ENCODE results near the gene SHISA9. TPM values are rescaled to one million over a fixed set of nuclear protein-coding genes. Genes with fewer than 3 reads are reported as not detected.

Gene SHISA9
- total and polyA plus RNA-seq, 4 donors: under 0.01 to 0.46 (median 0.07) TPM

DNA sequence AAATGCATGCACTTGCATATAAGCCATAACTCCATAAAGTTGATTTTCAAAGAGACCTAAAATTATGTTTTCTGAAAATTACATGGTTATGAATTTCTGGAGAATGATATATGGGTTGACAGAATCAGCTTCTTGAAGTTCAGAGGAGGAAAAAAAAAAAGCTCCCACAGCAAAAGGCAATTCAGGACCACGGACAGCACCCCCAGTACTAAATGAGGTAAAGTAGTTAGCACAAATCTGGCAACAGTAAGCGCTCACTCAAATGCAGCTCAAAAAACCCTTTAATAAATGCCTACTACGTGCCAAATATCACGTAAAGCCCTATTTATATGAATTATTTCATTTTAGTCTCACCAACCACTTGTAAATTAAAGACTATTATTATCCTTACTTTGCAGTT, 135.2 kb downstream of the SHISA9 start:
- WGBS, 2 donors: 11 to 13% methylated on average over 4 of the region's 4 CpGs
- no peak overlapping the region for H3K4me3 ChIP-seq
- H3K9ac ChIP-seq (ENCODE audit: insufficient read depth in 1 of 2, low read length in 2 of 2): no peak overlapping the region
- H3K4me1 ChIP-seq (ENCODE audit: control insufficient read depth in 5 of 5, insufficient read depth in 5 of 5, low read length in 5 of 5): no peaks in the 10 kb centered on the region
- peaks cover 0 to 2% (median 0%) of the 10 kb centered on the region in 4 donors for H3K9me3 ChIP-seq (ENCODE audit: control insufficient read depth in 4 of 4, insufficient read depth in 3 of 4, low read length in 3 of 4)
- no peaks in the 10 kb centered on the region for H3K36me3 ChIP-seq (ENCODE audit: control insufficient read depth in 4 of 4, insufficient read depth in 4 of 4, low read length in 4 of 4)
- H3K27ac ChIP-seq (ENCODE audit: low read depth in 1 of 2, low read length in 1 of 2): no peak overlapping the region
- DNase-seq: peak; percentile 39 to 75 (median 53)
- TF ChIP-seq, protein P1, sequence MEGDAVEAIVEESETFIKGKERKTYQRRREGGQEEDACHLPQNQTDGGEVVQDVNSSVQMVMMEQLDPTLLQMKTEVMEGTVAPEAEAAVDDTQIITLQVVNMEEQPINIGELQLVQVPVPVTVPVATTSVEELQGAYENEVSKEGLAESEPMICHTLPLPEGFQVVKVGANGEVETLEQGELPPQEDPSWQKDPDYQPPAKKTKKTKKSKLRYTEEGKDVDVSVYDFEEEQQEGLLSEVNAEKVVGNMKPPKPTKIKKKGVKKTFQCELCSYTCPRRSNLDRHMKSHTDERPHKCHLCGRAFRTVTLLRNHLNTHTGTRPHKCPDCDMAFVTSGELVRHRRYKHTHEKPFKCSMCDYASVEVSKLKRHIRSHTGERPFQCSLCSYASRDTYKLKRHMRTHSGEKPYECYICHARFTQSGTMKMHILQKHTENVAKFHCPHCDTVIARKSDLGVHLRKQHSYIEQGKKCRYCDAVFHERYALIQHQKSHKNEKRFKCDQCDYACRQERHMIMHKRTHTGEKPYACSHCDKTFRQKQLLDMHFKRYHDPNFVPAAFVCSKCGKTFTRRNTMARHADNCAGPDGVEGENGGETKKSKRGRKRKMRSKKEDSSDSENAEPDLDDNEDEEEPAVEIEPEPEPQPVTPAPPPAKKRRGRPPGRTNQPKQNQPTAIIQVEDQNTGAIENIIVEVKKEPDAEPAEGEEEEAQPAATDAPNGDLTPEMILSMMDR (IDR thresholded peaks at IDR 0.05; ENCODE audit: control extremely low read depth, extremely low read depth): no peak
- no peak for ATAC-seq (ENCODE audit: insufficient read depth, low FRiP score)
- no peaks in the 10 kb centered on the region for H3K27me3 ChIP-seq (ENCODE audit: control insufficient read depth in 3 of 3, insufficient read depth in 3 of 3, low read length in 2 of 3)

DNA sequence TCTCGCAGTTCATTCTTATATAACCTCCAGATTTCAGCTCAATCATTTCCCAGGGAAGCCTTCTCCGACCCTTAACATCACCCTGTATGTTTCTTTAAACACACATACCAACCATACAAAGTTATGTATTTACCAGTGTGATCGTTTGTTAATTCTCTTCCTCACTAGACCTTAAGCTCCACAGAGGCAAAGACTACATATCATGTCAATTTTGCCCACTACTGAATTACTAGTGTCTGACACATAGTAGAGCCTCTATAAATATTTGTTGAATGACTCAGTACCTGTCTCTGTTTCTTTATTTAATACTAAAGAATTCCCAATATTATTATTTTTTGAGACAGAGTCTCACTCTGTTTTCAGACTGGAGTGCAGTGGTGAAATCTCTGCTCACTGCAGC, 137.2 kb downstream of the SHISA9 start:
- H3K9me3 ChIP-seq (ENCODE audit: control insufficient read depth in 4 of 4, insufficient read depth in 3 of 4, low read length in 3 of 4): peaks cover 0 to 4% (median 2%) of the 10 kb centered on the region in 4 donors
- H3K9ac ChIP-seq (ENCODE audit: insufficient read depth in 1 of 2, low read length in 2 of 2): no peak overlapping the region
- ATAC-seq (ENCODE audit: insufficient read depth, low FRiP score) (no peak), DNase-seq (no peak)
- H3K4me1 ChIP-seq (ENCODE audit: control insufficient read depth in 5 of 5, insufficient read depth in 5 of 5, low read length in 5 of 5): no peaks in the 10 kb centered on the region
- H3K36me3 ChIP-seq (ENCODE audit: control insufficient read depth in 4 of 4, insufficient read depth in 4 of 4, low read length in 4 of 4): no peaks in the 10 kb centered on the region
- 57 to 71% methylated on average over 3 of the region's 3 CpGs for WGBS, 2 donors
- H3K27me3 ChIP-seq (ENCODE audit: control insufficient read depth in 3 of 3, insufficient read depth in 3 of 3, low read length in 2 of 3): no peaks in the 10 kb centered on the region
- no peak overlapping the region for H3K4me3 ChIP-seq
- TF ChIP-seq, protein P1 (IDR thresholded peaks at IDR 0.05; ENCODE audit: control extremely low read depth, extremely low read depth): no peak
- no peak overlapping the region for H3K27ac ChIP-seq (ENCODE audit: low read depth in 1 of 2, low read length in 1 of 2)

DNA sequence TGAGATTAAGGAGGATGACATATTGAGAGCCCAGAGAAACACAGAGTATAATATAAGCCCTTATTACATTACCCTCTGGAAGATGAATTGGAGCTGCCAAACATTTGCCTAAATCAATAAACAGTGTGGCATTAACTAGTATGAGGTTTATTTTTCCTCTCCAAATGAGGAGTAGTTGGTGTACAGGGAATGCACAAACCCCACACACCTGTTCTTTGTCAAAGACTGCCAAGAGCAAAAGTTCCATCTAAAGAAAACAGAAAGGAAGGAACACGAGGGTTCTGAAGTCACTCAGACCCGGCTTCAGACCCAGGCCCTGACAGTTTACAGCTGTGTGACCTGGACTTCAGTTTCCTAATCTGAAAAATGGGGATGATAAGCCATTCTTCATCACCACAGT, 138.1 kb downstream of the SHISA9 start:
- TF ChIP-seq, protein P1 (IDR thresholded peaks at IDR 0.05; ENCODE audit: control extremely low read depth, extremely low read depth): no peak
- Histone ChIP-seq H3K9me3 (ENCODE audit: control insufficient read depth in 4 of 4, insufficient read depth in 3 of 4, low read length in 3 of 4) (peaks cover 0 to 4% (median 2%) of the 10 kb centered on the region in 4 donors), H3K4me1 (ENCODE audit: control insufficient read depth in 5 of 5, insufficient read depth in 5 of 5, low read length in 5 of 5) (no peaks in the 10 kb centered on the region), H3K36me3 (ENCODE audit: control insufficient read depth in 4 of 4, insufficient read depth in 4 of 4, low read length in 4 of 4) (no peaks in the 10 kb centered on the region), H3K9ac (ENCODE audit: insufficient read depth in 1 of 2, low read length in 2 of 2) (no peak overlapping the region), H3K27me3 (ENCODE audit: control insufficient read depth in 3 of 3, insufficient read depth in 3 of 3, low read length in 2 of 3) (no peaks in the 10 kb centered on the region), H3K4me3 (no peak overlapping the region), H3K27ac (ENCODE audit: low read depth in 1 of 2, low read length in 1 of 2) (no peak overlapping the region)
- ATAC-seq (ENCODE audit: insufficient read depth, low FRiP score) (no peak), DNase-seq (no peak)
- 27 to 30% methylated on average over 2 of the region's 2 CpGs for WGBS, 2 donors

DNA sequence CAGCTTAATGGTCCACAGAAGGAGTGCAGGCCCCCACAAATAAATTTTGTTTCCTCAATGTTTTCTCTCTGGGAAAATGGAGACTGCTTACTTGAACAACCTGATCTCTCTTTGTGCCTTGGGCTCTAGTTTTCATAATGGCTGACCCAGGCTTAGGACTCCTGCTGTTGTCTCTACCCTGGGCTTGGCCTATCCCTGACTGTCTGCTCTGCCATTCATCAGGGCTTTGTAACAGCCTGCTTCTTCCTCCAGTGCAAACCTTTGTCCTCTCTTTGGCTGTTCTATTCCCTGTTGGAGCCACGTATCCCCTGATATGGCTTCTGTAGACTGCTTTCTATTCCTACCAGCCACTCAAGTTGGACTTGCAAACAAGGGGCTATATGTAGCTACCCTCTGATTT, 139.8 kb downstream of the SHISA9 start:
- Histone ChIP-seq H3K27ac (ENCODE audit: low read depth in 1 of 2, low read length in 1 of 2) (no peak overlapping the region), H3K9me3 (ENCODE audit: control insufficient read depth in 4 of 4, insufficient read depth in 3 of 4, low read length in 3 of 4) (peaks cover 0 to 4% (median 2%) of the 10 kb centered on the region in 4 donors), H3K27me3 (ENCODE audit: control insufficient read depth in 3 of 3, insufficient read depth in 3 of 3, low read length in 2 of 3) (no peaks in the 10 kb centered on the region), H3K4me3 (no peak overlapping the region), H3K36me3 (ENCODE audit: control insufficient read depth in 4 of 4, insufficient read depth in 4 of 4, low read length in 4 of 4) (no peaks in the 10 kb centered on the region), H3K4me1 (ENCODE audit: control insufficient read depth in 5 of 5, insufficient read depth in 5 of 5, low read length in 5 of 5) (no peaks in the 10 kb centered on the region), H3K9ac (ENCODE audit: insufficient read depth in 1 of 2, low read length in 2 of 2) (no peak overlapping the region)
- 46 to 87% methylated on average over 1 of the region's 1 CpG for WGBS, 2 donors
- TF ChIP-seq, protein P1 (IDR thresholded peaks at IDR 0.05; ENCODE audit: control extremely low read depth, extremely low read depth): no peak
- DNase-seq: no peak
- ATAC-seq (ENCODE audit: insufficient read depth, low FRiP score): no peak
